Stimulated activated CD4-positive, alpha-beta T cell treated with anti-CD3 and anti-CD28 coated beads, TNF-alpha, amount 100 ng/mL, for 48 hours (primary cell): ENCODE results near the gene SLITRK5.

ENCODE experiments used
- DNase-seq, 3 donors: peaks; one replicate each; pipeline ENCODE4 v3.0.0-alpha.2; 2020; ENCODE audit warnings: low read depth in 3 of 3

Gene SLITRK5

GRCh38 chr13:87671031-87671752 lies at the start of gene SLITRK5:
Gene SLITRK5 (plus strand): TSS chr13:87671371. CDS start chr13:87675389, 4,018 bp downstream.
- peak; percentile 20 to 55 (median 50) for DNase-seq

GRCh38 chr13:87622971-87623370 lies 48.2 kb upstream of the SLITRK5 start:
- DNase-seq: no peak

- DNase-seq: no peak
Observed at GRCh38 chr13:87656306-87656705, 14.9 kb upstream of the SLITRK5 start.

- no peak for DNase-seq
Observed at GRCh38 chr13:87661471-87661870, 9.7 kb upstream of the SLITRK5 start.

GRCh38 chr13:87666831-87667230 lies 4.3 kb upstream of the SLITRK5 start:
- no peak for DNase-seq

GRCh38 chr13:87667686-87668085 lies 3.5 kb upstream of the SLITRK5 start:
- DNase-seq: no peak

GRCh38 chr13:87669379-87669978 lies 1.7 kb upstream of the SLITRK5 start:
- DNase-seq: no peak

- DNase-seq: no peak
Observed at GRCh38 chr13:87671753-87672605, 808 bp downstream of the SLITRK5 start.

- DNase-seq: no peak
Observed at GRCh38 chr13:87674247-87674738, 3.1 kb downstream of the SLITRK5 start.

- DNase-seq: no peak
Observed at GRCh38 chr13:87675851-87676250, 4.7 kb downstream of the SLITRK5 start.

GRCh38 chr13:87676254-87677042 lies 5.3 kb downstream of the SLITRK5 start:
- no peak for DNase-seq

- DNase-seq: no peak
Observed at GRCh38 chr13:87677043-87677495, 5.9 kb downstream of the SLITRK5 start.

GRCh38 chr13:87677496-87678371 lies 6.6 kb downstream of the SLITRK5 start:
- no peak for DNase-seq

GRCh38 chr13:87678372-87678752 lies 7.2 kb downstream of the SLITRK5 start:
- DNase-seq: no peak

GRCh38 chr13:87680298-87680697 lies 9.1 kb downstream of the SLITRK5 start:
- no peak for DNase-seq

GRCh38 chr13:87684850-87685742 lies 13.9 kb downstream of the SLITRK5 start:
- no peak for DNase-seq

- no peak for DNase-seq
Observed at GRCh38 chr13:87696458-87696857, 25.3 kb downstream of the SLITRK5 start.

- DNase-seq: no peak
Observed at GRCh38 chr13:87698268-87698667, 27.1 kb downstream of the SLITRK5 start.

- no peak for DNase-seq
Observed at GRCh38 chr13:87709947-87710346, 38.8 kb downstream of the SLITRK5 start.
